Measurements from ENCODE around the gene CES3.
"Not testable (repeated sequence)": the region's sequence is repeated elsewhere in the genome, so short reads cannot be mapped to it uniquely, and the experiment has no call there.

CES3 gene

DNA sequence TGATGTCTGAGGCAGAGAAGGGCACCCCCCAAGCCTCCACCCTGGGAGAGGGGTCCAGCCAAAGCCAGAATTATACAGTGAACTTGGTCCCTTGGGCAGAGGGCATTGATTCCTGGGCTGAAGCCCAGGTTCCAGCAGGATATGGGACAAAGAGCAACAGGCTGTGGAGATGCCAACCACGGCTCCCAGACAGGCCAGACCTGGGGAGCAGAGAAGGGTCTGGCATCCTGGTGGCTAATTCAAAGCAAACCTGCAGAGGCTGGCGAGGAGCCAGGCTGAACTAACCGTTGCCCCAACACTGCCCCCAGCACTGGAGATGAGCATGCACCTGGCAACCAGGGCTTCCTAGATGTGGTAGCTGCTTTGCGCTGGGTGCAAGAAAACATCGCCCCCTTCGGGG is 3.0 kb downstream of the CES3 start:
- no peak for DNase-seq (ENCODE audit: extremely low read depth in 1 of 2, low read depth in 1 of 2)

DNA sequence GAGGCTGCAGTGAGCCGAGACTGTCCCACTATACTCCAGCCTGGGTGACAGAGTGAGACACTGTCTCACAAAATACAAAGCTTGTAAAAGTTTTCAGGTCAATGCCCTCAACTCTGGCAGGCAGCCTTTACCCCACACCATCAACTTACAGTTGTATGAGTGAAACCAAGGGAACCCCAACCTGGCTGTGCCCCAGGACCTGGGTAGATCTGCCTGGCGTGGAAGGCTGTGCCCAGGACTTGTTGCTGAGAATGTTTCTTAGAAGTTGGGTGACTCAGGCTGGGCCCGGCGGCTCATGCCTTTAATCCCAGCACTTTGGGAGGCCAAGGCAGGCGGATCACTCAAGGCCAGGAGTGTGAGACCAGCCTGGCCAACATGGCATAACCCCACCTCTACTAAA is 7.8 kb downstream of the CES3 start:
- no peak for DNase-seq (ENCODE audit: extremely low read depth in 1 of 2, low read depth in 1 of 2)

DNA sequence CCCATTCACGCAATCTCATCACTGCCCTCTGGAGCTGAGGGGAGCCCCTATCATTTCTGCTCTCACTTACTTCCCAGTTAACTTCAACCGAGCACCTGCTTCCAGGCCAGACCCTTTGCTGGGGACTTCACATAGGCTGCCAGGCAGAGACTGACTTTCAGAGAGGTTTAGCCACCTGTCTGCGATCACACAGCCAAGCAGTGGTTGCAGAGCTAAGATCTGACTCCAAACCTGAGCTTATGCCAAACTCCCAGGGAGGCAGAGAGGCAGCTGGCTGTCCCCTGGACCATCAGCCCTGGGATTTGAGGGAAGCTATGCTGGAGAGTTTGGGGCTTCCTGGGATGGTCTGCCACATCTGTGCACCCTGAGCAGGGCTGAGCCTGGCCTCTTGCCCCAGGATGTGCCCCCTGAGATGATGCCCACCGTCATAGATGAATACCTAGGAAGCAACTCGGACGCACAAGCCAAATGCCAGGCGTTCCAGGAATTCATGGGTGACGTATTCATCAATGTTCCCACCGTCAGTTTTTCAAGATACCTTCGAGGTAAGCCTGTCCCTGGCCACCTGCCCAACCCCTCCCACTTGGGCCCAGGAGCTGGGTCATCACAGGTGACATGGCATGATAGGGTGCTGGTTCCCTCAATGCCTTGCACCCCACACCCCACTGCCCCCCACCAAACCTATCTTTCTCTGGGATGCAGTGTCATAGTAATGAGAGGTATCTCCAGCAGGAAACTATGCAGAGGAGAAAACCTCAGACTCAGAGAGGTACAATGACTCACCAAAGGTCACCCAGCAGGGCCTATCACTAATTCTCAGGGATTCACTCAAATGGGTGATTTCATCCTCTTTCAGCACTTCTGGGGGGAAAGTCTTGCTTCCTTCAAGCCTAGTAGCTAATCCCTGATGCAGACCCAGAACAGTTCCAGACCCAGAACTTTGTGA is 10.0 kb downstream of the CES3 start:
- no peak for DNase-seq (ENCODE audit: extremely low read depth in 1 of 2, low read depth in 1 of 2)

DNA sequence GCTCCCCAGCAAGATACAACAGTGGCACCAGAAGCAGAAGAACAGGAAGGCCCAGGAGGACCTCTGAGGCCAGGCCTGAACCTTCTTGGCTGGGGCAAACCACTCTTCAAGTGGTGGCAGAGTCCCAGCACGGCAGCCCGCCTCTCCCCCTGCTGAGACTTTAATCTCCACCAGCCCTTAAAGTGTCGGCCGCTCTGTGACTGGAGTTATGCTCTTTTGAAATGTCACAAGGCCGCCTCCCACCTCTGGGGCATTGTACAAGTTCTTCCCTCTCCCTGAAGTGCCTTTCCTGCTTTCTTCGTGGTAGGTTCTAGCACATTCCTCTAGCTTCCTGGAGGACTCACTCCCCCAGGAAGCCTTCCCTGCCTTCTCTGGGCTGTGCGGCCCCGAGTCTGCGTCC is 11.9 kb downstream of the CES3 start:
- DNase-seq (ENCODE audit: extremely low read depth in 1 of 2, low read depth in 1 of 2): no peak

DNA sequence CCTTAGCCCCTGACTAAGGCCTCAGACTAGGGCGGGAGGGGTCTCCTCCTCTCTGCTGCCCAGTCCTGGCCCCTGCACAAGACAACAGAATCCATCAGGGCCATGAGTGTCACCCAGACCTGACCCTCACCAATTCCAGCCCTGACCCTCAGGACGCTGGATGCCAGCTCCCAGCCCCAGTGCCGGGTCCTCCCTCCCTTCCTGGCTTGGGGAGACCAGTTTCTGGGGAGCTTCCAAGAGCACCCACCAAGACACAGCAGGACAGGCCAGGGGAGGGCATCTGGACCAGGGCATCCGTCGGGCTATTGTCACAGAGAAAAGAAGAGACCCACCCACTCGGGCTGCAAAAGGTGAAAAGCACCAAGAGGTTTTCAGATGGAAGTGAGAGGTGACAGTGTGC is 12.7 kb downstream of the CES3 start:
- DNase-seq (ENCODE audit: extremely low read depth in 1 of 2, low read depth in 1 of 2): no peak

DNA sequence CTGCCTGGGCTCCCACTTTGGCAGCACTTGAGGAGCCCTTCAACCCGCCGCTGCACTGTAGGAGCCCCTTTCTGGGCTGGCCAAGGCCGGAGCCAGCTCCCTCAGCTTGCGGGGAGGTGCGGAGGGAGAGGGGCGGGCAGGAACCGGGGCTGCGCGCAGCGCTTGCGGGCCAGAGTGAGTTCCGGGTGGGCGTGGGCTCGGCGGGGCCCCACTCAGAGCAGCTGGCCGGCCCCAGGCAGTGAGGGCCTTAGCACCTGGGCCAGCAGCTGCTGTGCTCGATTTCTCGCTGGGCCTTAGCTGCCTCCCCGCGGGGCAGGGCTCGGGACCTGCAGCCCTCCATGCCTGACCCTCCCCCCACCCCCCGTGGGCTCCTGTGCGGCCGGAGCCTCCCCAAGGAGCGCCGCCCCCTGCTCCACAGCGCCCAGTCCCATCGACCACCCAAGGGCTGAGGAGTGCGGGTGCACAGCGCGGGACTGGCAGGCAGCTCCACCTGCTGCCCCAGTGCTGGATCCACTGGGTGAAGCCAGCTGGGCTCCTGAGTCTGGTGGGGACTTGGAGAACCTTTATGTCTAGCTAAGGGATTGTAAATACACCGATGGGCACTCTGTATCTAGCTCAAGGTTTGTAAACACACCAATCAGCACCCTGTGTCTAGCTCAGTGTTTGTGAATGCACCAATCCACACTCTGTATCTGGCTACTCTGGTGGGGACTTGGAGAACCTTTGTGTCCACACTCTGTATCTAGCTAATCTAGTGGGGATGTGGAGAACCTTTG is 13.3 kb downstream of the CES3 start:
- not testable (repeated sequence) for DNase-seq (ENCODE audit: extremely low read depth in 1 of 2, low read depth in 1 of 2)

DNA sequence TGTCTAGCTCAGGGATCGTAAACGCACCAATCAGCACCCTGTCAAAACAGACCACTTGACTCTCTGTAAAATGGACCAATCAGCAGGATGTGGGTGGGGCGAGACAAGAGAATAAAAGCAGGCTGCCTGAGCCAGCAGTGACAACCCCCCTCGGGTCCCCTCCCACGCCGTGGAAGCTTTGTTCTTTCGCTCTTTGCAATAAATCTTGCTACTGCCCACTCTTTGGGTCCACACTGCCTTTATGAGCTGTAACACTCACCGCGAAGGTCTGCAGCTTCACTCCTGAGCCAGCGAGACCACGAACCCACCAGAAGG is 13.8 kb downstream of the CES3 start:
- DNase-seq (ENCODE audit: extremely low read depth in 1 of 2, low read depth in 1 of 2): peak in 1 of 2 donors; percentile 74

DNA sequence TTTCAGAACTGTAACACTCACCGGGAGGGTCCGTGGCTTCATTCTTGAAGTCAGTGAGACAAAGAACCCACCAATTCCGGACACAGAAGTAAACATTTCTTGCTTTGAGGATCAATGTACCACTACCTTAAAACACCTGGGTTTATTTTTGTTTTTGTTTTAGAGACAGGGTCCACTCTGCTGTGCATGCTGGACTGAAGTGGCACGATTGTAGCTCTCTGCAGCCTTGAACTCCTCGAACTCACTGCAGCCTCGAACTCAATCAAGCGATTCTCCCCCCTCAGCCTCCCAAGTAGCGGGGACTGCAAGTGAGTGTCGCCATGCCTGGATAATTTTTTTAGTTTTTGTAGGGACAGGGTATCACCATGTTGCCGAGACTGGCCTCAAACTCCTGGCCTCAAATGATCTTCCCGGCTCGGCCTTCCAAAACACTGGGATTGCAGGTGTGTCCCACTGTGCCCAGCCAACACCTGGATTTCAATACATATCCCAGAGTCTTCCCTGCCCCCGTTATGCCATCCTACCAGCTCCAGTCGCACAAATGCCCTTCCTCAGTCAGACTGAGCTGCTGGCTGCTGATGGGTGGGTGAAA is 14.3 kb downstream of the CES3 start:
- DNase-seq (ENCODE audit: extremely low read depth in 1 of 2, low read depth in 1 of 2): no peak

DNA sequence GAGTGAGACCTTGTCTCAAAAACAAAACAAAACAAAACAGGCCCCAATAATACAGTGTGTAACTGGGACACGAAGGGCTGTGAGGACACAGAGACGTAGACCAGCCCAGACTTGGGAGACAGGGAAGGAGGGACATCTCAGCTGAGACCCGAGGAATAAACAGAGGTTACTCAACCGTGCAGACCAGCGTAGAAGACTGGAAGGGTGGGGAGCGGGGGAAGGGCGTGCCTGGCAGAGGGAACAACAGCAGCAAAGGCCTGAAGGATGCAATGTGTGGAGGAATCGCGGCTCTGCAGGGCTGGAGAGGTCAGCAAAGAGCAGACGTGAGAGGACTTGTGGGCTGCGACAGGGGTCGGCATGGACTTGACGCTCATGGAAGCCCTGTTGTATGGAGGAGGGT is 15.7 kb downstream of the CES3 start:
- no peak for DNase-seq (ENCODE audit: extremely low read depth in 1 of 2, low read depth in 1 of 2)

DNA sequence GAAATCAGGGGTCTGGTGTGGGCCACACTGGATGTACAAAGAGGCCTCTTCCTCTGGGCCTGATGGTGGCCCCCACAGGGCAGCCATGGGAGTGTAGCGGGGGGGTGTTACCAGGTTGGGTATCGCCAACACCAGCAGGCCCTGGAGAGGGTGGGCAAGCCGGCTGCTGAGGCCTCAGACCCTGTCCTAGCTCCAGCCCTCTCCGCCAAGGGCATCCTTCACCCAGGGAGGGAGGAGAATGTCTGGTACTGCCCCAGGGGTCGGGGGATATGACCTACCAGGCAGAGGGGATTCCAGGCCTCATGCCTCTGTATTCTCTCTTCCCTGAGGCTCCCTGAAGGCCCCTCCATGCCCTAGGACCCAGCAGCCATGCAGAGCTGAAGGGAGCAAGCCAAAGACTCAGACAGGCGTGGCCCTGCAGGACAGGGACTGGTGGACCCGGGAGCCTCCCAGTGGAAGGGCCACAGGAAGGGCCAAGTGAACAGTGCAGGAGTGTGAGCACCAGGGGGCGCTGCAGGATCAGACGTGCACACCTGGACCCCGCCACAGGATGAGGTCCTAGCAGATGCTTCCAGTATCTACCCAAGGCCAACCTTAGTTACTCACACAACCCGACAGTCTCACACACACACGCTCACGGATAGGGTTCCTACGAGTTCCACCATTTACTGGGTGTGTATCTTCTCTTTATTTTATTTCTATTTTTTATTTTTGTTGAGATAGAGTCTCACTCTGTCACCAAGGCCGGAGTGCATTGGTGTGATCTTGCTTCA is 16.5 kb downstream of the CES3 start:
- peak; percentile 73 to 83 for DNase-seq (ENCODE audit: extremely low read depth in 1 of 2, low read depth in 1 of 2)

DNA sequence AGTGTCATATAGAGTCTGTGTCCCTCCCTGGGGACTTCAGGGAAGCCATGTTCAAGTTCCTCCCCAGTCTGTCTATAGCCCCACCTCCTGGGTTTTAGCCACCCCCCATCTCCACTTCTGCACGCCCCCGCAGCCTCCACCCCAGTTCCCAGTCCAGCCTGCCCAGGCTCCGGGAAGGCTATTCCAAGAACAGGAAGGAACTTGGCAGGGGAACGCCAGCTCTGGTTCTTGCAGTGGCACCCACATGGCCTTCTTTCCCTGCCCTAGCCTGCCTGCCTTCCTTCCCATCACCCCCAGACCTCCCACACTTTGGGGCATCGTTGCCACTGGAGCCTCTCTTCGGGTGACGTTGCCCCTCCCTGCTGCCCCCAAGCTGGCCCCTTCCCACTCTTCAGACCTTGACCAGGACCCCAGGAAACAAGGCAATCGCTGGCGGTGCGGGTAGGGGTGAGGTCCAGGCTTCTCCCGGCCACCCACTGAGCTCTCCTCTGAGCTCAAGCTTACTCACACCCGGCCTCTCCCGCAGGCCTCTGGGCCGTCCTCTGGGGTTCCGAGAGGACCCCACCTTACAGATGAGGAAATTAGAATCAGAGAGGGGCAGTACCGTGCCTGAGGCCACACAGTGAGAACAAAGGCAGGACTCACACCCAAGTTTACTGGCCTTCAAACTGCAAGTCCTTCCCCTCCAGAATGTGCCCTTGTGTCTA is 18.1 kb downstream of the CES3 start:
- no peak for DNase-seq (ENCODE audit: extremely low read depth in 1 of 2, low read depth in 1 of 2)

DNA sequence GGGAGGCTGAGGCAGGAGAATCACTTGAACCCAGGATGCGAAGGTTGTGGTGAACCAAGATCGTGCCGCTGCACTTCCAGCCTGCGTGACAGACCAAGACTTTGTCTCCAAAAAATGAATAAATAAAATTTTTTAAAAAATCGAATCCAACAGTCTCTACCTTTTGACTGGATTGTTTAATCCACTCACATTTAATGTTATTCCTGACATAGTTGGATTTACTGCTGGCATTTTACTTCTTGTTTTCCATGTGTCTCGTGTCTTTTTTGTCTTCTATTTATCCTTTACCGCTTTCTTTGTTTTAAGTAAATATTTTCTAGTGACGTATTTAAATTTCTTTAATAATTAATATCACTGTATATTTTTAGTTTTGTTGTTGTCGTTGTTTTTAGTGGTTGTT is 22.0 kb downstream of the CES3 start:
- no peak for DNase-seq (ENCODE audit: extremely low read depth in 1 of 2, low read depth in 1 of 2)

DNA sequence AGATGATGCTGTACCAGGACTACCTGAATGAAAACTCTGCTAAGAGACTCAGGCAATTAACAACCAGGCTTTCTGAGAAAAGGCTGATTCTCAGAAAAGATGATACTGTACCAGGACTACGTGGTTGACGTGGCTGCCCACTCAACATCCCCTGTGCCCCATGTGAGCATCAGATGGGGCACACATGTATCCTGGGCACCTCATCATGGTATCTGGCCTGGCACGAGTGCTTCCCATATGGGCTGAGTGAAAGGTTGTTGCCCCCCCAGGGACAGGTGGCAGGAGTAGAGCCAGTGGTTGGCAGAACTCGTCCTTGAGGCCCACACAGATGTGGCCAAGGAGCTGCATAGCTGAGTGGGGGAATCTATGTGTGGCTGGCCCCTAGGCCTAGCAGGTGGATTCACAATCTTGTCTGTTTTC is 23.8 kb downstream of the CES3 start:
- DNase-seq (ENCODE audit: extremely low read depth in 1 of 2, low read depth in 1 of 2): peak; percentile 58 to 78

DNA sequence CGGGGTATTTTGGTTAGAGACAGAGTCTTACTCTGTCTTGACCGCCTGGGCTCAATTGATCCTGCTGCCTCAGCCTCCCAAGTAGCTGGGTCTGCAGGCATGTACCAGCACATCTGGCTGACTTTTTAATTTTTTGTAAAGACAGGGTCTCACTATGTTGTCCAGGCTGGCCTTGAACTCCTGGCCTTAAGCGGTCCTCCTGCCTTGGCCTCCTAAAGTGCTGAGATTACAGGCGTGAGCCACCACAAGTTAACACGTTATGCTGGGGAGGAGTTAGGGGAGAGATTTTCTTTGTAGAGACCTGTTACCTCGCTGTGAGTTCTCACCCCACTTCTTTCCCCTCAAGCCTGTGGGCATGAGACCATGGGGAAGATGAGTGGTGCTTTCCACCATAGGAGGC is 25.5 kb downstream of the CES3 start:
- peak in 1 of 2 donors; percentile 30 for DNase-seq (ENCODE audit: extremely low read depth in 1 of 2, low read depth in 1 of 2)

DNA sequence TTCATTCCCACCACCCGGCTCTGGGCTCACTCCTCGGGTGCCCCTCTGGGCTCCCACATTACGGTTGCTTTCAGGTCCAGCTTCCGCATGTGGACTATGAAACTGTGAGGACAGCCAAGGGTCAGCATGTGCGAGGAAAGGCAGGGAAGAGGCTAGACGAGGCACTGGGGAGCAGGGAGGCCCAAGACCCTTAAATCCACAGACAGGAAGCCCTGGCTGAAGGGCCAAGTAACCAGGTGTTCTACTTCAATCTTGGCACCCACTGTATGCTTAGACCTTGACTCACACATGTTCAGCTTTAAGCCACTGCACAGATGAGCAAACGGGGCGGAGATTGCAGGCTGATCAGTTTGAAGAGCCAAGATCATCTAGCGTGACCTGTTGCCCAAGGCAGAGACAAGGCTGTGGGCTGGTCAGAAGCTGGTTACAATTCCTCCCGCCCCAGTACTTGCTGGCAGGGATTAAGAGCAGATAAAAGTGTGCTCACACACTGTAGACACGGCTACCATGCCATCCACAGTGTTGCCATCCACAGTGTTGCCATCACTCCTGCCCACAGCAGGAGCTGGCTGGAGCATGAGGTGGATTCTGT is 27.2 kb downstream of the CES3 start, which contains the start of gene CES4A:
Gene CES4A, plus strand, starts transcription at position 393 of the 592 bp plus-strand sequence. Its CDS starts 184 bp downstream, at position 577.
- peak in 1 of 2 donors; percentile 31 for DNase-seq (ENCODE audit: extremely low read depth in 1 of 2, low read depth in 1 of 2)

DNA sequence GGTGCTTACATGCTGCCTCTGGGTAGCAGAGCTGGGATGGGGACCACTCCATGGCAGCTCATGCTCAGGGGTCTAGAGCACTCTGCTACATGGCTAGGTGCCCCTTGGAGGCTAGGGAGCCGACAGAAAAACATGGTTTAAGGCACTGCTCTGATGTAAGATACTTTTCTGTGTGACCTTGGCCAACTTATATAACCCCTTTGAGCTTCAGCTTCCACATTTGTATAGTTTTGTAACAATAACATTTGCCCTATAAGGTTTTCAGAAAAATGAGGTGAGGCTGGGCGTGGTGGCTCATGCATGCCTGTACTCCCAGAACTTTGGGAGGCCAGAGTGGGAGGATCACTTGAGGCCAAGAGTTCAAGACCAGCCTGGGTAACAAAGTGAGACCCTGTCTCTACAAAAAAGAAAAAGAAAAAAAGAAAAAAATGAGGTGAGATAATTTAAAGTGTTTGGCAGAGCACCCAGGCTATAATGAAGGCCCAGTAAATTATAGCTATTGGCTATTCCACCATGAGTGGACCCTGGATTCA is 30.5 kb downstream of the CES3 start:
- no peak for DNase-seq (ENCODE audit: extremely low read depth in 1 of 2, low read depth in 1 of 2)

DNA sequence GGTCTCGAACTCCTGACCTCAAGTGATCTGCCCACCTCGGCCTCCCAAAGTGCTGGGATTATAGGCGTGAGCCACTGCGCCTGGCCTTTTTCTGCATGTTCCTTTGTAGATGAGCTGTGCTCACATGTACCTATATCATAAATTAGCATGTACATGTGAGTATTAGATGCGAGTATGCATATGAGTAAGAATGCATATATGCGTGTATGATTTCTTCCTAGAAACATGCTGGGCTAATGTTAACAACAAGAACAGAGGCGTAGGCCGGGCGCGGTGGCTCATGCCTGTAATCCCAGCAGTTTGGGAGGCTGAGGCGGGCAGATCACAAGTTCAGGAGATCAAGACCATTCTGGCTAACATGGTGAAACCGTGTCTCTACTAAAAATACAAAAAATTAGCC is 32.5 kb downstream of the CES3 start:
- not testable (repeated sequence) for DNase-seq (ENCODE audit: extremely low read depth in 1 of 2, low read depth in 1 of 2)

DNA sequence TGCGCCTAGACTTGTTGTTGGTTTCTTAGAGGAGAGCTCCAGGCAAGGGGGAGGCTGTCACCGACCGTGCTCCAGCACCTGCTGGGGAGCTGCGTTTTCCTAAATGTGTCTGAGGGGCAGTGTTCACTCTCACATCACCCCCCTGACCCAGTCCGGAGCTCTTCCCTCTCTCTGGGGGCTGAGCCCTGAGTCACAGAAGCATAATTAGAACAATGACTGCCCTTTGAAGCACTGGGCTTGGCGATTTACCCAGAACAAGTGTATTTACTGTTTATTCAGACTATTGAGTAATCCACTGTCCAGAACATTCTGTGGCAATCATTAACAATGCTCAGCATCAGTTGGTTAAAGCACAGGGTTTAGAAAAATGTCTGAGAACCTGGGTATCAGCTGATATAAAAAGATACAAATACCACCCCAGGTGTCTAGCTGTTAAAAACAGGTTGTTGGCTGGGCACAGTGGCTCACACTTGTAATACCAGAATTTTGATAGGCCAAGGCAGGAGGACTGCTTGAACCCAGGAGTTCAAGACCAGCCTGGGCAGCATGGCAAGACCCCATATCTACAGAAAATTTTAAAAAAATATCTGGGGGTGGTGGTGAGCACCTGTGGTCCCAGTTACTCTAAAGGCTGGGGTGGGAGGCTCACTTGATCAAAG is 35.4 kb downstream of the CES3 start:
- DNase-seq (ENCODE audit: extremely low read depth in 1 of 2, low read depth in 1 of 2): no peak

DNA sequence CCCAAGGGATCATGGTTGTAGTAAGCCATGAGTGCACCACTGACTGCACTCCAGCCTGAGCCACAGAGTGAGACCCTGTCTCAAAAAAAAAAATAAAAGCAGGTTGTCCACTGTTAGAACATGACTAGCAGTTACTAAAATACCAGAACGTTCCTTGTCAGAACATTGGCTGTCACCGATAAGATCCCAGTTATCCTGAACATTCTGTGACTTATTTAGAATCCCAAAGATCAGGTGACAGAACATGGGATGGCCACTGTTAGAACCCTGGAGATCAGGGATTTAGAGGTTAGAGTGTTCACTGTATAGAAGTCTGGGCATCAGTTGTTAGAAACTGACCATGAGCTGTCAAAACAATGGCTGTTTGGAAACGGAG is 35.9 kb downstream of the CES3 start:
- DNase-seq (ENCODE audit: extremely low read depth in 1 of 2, low read depth in 1 of 2): no peak
